CD4-positive, alpha-beta T cell treated with Interferon alpha-2 for 1 hour (primary cell): ENCODE measurements around the gene EFNB1.
A peak's percentile ranks its signal among the peaks of the same experiment; 100 is the strongest.

ENCODE experiments used
- DNase-seq, 2 donors: peaks; one replicate each; pipeline ENCODE4 v3.0.0-alpha.2; 2020 to 2022

Gene EFNB1

GRCh38 chrX:68827848-68828624 lies 785 bp upstream of the EFNB1 start:
- DNase-seq, result peak; percentile 71 to 79

- peak in 1 of 2 donors; percentile 1 for DNase-seq
Measured at GRCh38 chrX:68829582-68830418, 979 bp downstream of the EFNB1 start.

- no peak for DNase-seq
Measured at GRCh38 chrX:68830419-68831404, 1.9 kb downstream of the EFNB1 start.

GRCh38 chrX:68831405-68832100 lies 2.7 kb downstream of the EFNB1 start:
- no peak for DNase-seq

GRCh38 chrX:68832101-68832416 lies 3.2 kb downstream of the EFNB1 start:
- no peak for DNase-seq

GRCh38 chrX:68832516-68833447 lies 4.0 kb downstream of the EFNB1 start:
- no peak for DNase-seq

- no peak for DNase-seq
Measured at GRCh38 chrX:68833448-68833805, 4.6 kb downstream of the EFNB1 start.

GRCh38 chrX:68833855-68834331 lies 5.1 kb downstream of the EFNB1 start:
- no peak for DNase-seq

GRCh38 chrX:68834371-68835103 lies 5.7 kb downstream of the EFNB1 start:
- no peak for DNase-seq

- no peak for DNase-seq
Measured at GRCh38 chrX:68835104-68835442, 6.3 kb downstream of the EFNB1 start.

GRCh38 chrX:68835468-68835867 lies 6.6 kb downstream of the EFNB1 start:
- DNase-seq, result no peak

GRCh38 chrX:68837119-68837518 lies 8.3 kb downstream of the EFNB1 start:
- DNase-seq, result no peak

- no peak for DNase-seq
Measured at GRCh38 chrX:68838571-68838910, 9.7 kb downstream of the EFNB1 start.

- no peak for DNase-seq
Measured at GRCh38 chrX:68839771-68840170, 10.9 kb downstream of the EFNB1 start.

- DNase-seq, result no peak
Measured at GRCh38 chrX:68840256-68840655, 11.4 kb downstream of the EFNB1 start.

- DNase-seq, result no peak
Measured at GRCh38 chrX:68841251-68842049, 12.6 kb downstream of the EFNB1 start.

GRCh38 chrX:68842351-68842750 lies 13.5 kb downstream of the EFNB1 start:
- no peak for DNase-seq

GRCh38 chrX:68842781-68843581 lies 14.2 kb downstream of the EFNB1 start:
- no peak for DNase-seq

GRCh38 chrX:68843992-68844391 lies 15.2 kb downstream of the EFNB1 start:
- no peak for DNase-seq
